Ovary (tissue), 3 donors: ENCODE data around the gene ARMC12.

Experiments
- EP300 ChIP-seq: sonication (generic); formaldehyde crosslinking; IDR thresholded peaks from one replicate; pipeline ENCODE4 v1.6.1; 2017; ENCODE audit warnings: antibody characterized with exemption
- POLR2A ChIP-seq: fragments of 450-650 bp; IDR thresholded peaks from one replicate; pipeline ENCODE4 v1.6.1; 2017; ENCODE audit warnings: antibody characterized with exemption, mild to moderate bottlenecking, moderate library complexity
- TF ChIP-seq, protein P1 (sequence below), 3 donors: fragments of 450-650 bp in 2 of 3; fragments of 200-600 bp in 1 of 3; IDR thresholded peaks; one replicate each; pipeline versions ENCODE4 v1.5.1 to v1.8.0; 2016 to 2022; ENCODE audit warnings: antibody characterized with exemption in 3 of 3, mild to moderate bottlenecking in 1 of 3
- donor health status: DM: no; HTN: no; CAD: no.

DNA sequence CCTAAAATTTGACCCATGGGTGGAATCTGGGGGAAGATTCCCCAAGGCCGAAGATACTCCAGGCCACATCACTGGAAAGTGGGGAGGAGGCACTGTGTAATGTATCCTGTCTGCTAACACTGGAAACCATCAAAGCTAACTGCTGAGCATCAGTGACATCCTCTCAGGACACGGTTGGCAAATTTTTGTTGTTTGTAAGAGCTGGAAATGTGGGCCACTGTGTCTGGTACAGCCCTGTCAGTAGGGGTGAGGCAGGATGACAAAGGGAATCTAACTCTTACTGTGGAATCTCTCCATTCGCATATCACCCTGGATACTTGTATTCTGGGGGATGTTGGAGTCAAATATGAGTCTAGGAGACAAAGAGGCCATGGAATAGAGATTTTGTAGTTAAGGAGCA is 22.6 kb downstream of the ARMC12 start:
- TF ChIP-seq, protein P1, sequence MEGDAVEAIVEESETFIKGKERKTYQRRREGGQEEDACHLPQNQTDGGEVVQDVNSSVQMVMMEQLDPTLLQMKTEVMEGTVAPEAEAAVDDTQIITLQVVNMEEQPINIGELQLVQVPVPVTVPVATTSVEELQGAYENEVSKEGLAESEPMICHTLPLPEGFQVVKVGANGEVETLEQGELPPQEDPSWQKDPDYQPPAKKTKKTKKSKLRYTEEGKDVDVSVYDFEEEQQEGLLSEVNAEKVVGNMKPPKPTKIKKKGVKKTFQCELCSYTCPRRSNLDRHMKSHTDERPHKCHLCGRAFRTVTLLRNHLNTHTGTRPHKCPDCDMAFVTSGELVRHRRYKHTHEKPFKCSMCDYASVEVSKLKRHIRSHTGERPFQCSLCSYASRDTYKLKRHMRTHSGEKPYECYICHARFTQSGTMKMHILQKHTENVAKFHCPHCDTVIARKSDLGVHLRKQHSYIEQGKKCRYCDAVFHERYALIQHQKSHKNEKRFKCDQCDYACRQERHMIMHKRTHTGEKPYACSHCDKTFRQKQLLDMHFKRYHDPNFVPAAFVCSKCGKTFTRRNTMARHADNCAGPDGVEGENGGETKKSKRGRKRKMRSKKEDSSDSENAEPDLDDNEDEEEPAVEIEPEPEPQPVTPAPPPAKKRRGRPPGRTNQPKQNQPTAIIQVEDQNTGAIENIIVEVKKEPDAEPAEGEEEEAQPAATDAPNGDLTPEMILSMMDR (IDR thresholded peaks at IDR 0.05) = no peak
- TF ChIP-seq POLR2A (no peak), EP300 (no peak)
